NB4 (cell line): ENCODE measurements around the gene ARMC5.

Experiments used
- DNase-seq: peaks from one replicate; pipeline ENCODE4 v3.0.0; 2010; ENCODE audit warnings: low read depth
- H3K4me3 ChIP-seq: one replicate; pipeline ENCODE4 v1.5.1; 2011; ENCODE audit warnings: mild to moderate bottlenecking, low read depth, low read length, moderate library complexity
- CTCF ChIP-seq: IDR thresholded peaks from one replicate; pipeline ENCODE4 v1.5.1; 2012; ENCODE audit warnings: low read depth, low read length
- MAX ChIP-seq: IDR thresholded peaks from 2 replicates; pipeline ENCODE4 v1.6.1; 2011; ENCODE audit warnings: low read depth, low read length
- MYC ChIP-seq: IDR thresholded peaks from 2 replicates; pipeline ENCODE4 v1.6.1; 2011; ENCODE audit warnings: low read depth, low read length
- POLR2A ChIP-seq: IDR thresholded peaks from 2 replicates; pipeline ENCODE4 v1.6.1; 2011; ENCODE audit warnings: mild to moderate bottlenecking; ENCODE audit not compliant: insufficient read length; ENCODE audit errors: extremely low read depth

The ARMC5 gene

GRCh38 chr16:31423241-31423640 lies 36.1 kb upstream of the ARMC5 start:
- no peak overlapping the region for H3K4me3 ChIP-seq
- no peak for TF ChIP-seq CTCF
- no peak for TF ChIP-seq MYC
- no peak for TF ChIP-seq POLR2A
- no peak for TF ChIP-seq MAX
- DNase-seq = no peak

GRCh38 chr16:31423801-31424200 lies 35.5 kb upstream of the ARMC5 start:
- no peak for DNase-seq
- no peak overlapping the region for H3K4me3 ChIP-seq
- TF ChIP-seq POLR2A = no peak
- no peak for TF ChIP-seq CTCF
- TF ChIP-seq MYC = no peak
- TF ChIP-seq MAX = no peak

- no peak overlapping the region for H3K4me3 ChIP-seq
- no peak for DNase-seq
- TF ChIP-seq MYC (no peak), POLR2A (no peak)
Measured at GRCh38 chr16:31427441-31428278, 31.6 kb upstream of the ARMC5 start.

- no peak within 1 kb of the TSS for H3K4me3 ChIP-seq
- TF ChIP-seq MYC (no peak), CTCF (no peak), MAX (no peak), POLR2A (no peak)
- DNase-seq = no peak
Measured at GRCh38 chr16:31428279-31428597, 31.1 kb upstream of the ARMC5 start, which contains the start of gene COX6A2. TSS of gene COX6A2 (minus strand) at chr16:31428360. CDS start at chr16:31428325, 35 bp downstream.

- H3K4me3 ChIP-seq = no peak overlapping the region
- no peak for DNase-seq
- no peak for TF ChIP-seq MYC
- no peak for TF ChIP-seq CTCF
- TF ChIP-seq MAX = no peak
- no peak for TF ChIP-seq POLR2A
Measured at GRCh38 chr16:31428638-31429247, 30.6 kb upstream of the ARMC5 start.

GRCh38 chr16:31429314-31429713 lies 30.0 kb upstream of the ARMC5 start:
- no peak for TF ChIP-seq POLR2A
- no peak for TF ChIP-seq MYC
- TF ChIP-seq CTCF = no peak
- TF ChIP-seq MAX = no peak
- DNase-seq = no peak
- H3K4me3 ChIP-seq = no peak overlapping the region
